CD4-positive, alpha-beta T cell treated with Interleukin-10 for 1 hour (primary cell): ENCODE measurements around the gene SLC7A5.

Experiments used
- DNase-seq: peaks from one replicate; pipeline ENCODE4 v3.0.0-alpha.2; 2020

The SLC7A5 gene

GRCh38 chr16:87845213-87845612, 24.1 kb downstream of the SLC7A5 start:
- DNase-seq = no peak

DNA sequence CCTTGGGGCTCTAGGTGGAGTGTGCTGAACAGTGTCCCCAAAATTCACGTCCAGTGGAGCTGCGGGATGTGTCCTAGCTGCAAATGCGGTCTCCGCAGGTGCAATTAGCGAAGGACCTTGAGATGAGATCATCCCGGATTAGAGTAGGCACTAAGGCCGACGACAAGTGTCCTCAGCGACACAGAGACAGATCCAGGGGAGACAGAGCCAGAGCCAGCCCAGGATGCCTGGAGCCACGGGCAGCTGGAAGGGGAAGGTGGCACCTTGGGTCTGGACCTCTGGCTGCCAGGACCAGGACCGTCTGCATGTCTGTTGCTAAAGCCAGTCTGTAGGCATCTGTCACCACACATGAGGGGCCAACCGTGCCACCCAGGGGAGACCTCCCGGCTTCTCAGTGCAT, 24.5 kb downstream of the SLC7A5 start:
- no peak for DNase-seq

- DNase-seq = no peak
Observed at GRCh38 chr16:87844120-87844733, 25.1 kb downstream of the SLC7A5 start.

DNA sequence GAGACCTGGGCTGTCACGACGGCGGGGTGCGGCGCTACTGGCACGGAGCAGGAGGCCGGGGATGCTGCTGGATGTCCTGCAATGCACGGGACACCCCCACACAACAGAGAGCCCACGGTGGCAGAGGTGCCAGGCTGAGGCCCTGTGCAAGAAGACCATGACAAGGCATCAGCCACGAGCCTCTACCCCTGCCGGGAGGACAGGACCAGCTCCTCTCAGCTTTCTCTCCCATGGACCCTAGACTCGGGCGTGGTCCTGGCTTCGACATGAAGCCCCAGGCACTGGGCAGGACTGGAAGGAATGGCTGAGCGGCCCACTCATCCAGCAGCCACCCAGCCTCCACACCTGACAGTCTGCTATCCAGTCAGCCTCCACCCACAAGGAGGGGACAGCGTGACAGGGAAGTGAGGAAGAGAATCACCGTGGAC, 25.6 kb downstream of the SLC7A5 start:
- DNase-seq = no peak

DNA sequence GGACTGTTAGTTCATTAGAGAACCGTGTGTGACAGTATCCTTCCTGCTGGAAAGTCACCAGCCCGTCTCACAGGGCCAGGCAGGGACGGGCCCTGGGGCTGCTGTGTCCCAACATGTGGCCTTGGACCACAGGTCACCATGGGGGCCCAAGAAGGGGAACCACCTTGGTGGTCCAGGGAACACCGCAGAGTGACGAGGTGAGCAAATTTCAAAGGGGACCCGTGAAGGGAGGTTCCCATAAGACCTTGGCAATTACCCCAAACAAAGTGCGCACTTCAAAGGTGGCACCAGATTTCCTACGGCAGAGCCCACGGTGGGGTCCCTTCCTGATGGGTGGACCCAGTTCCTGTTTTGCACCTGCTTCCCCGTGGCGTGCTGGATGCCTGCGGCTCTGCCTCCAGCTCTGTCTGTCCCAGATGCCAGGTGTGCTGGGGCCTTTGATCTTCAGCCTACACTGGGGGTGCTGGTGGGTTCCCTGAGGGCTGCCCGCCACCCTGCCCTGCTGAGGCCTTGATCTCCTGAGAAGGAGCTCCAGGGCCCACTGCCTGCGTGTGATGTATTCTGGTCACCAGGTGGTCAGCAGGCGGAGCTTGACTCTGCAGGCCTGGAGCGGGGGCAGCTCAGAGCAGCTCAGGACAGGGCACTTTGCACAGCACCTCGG, 27.0 kb downstream of the SLC7A5 start:
- no peak for DNase-seq

DNA sequence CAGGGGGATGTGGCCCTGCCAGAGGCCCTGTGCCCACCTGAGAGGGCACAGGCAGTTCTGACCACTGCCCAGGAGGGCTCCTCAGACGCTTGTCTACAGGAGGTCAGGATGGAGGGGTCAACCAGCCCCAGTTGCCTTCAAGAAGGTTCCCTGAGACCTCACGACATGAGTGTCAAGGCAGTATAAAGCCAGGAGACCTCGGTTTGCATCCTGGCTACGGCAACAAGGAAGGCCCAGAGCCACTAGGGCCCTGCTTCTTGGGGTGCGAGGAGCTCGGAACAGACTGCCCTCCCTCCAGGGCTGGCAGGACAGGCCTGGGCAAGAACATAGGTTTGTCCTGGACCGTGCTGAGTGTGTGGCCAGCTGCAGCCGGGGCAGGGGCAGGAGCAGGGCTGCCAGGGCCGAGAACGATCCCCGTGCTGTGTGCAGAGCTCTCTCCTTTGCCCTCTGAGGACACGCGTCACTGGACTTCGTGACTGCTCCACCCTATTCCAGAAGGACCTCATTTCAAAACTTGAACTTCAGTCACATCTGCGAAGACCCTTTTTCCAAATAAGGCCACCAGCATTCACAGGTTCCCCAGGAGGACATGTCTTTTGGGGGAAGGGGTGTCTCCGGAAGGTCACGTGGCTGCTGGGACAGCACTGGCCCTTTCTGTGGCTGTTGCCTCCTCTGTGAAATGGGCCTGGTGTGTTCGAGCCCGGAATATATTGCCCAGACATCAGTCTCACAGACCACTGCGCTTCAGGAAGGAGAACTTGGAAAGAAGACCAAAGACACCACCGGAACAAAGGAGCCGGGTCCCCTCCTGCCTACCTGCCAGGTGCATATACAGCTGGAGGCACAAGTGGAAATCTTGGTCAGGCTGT, 27.7 kb downstream of the SLC7A5 start:
- DNase-seq = no peak

DNA sequence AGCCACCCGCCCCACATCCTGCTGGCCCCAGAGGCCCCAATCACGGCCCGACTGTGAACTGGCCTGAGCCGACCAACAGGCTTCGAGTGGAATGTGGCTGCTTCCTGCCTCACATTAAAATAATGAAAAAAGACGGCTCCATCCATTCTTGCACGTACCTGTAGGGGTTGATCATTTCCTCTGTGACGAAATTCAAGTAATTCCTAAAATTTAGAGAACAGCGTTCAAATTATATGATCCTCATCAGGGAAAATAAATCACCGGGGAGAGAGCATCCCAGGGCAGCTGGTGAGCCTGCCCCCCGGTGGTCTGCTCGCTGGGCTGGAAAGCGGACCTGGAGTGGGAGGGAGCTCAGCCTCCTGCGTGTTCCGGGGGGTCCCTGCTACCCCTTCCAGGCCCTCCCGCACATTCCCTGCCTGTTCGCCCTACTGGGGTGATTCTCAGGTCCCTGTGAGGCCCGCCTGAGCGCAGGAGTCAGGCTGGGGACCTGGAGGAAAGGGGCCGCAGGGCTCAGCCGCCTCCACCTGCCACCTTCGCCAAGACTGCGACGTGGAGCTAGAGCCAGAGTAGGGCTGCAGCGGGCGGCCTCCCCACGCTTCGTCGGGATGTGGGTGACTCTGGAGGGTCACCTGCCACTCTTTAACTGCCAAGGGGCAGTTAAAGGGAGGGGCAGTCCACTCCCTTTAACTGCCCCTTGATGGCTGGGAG, 28.9 kb downstream of the SLC7A5 start:
- DNase-seq = no peak

- DNase-seq = no peak
Observed at GRCh38 chr16:87839542-87840270, 29.6 kb downstream of the SLC7A5 start.

GRCh38 chr16:87838643-87839541, 30.4 kb downstream of the SLC7A5 start:
- DNase-seq = no peak

DNA sequence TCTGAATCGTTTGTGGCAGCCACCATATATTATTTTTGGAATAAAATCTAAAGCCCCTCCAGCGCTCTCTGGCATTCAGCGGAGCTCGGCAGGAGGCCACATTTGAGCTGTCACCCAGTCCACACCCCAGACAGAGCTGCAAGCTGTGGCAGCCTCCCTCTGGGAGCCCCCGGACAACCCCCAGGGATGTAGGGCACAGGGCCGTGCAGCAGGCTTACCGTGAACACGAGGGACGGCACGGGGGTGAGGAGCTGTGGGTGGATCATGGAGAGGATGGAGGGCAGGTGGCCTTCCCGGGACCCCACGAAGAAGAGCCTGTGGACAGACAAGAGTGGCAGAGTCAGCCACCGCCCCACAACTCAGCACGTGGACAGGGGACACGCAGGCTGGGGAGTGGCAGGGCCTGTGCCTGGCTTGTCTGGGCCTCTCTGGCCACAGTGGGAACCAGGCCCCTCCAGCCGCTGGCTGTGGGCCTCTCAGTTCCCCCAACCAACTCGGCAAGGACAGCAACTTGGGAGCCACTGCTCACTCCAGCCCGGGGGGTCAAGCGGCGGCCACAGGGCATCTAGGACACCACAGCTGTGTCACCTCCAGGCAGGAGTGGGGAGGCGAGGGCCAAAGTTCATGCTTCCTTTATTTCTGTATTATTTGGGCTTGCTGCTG, 31.5 kb downstream of the SLC7A5 start:
- DNase-seq = no peak

- DNase-seq = no peak
Observed at GRCh38 chr16:87836844-87837581, 32.3 kb downstream of the SLC7A5 start.

DNA sequence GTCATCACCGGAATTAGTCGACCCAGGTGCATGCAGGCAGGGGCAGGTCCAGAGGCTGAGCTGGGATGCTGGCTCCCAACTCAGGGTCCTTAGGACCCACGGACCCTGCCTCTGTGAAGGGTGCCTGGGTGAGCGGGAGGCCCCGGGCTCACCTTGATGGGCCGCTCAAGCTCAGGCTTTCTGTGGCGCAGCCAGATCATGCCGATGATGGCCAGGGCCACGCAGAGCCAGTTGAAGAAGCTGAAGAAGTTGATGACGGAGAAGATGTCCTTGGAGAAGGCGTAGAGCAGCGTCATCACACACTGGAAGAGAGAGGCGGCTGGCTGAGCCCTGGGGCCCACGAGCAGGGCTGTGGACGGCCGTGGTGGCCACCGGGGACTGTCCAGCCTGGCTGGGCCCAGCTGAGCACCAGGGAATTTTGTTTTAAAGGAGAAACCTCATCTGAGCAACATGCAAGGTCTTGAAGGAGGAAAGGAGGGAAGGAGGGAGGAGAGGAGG, 32.9 kb downstream of the SLC7A5 start:
- DNase-seq = no peak

- no peak for DNase-seq
Observed at GRCh38 chr16:87835882-87836331, 33.4 kb downstream of the SLC7A5 start.

GRCh38 chr16:87834668-87835473, 34.4 kb downstream of the SLC7A5 start:
- DNase-seq = no peak

- no peak for DNase-seq
Observed at GRCh38 chr16:87834005-87834667, 35.2 kb downstream of the SLC7A5 start.

DNA sequence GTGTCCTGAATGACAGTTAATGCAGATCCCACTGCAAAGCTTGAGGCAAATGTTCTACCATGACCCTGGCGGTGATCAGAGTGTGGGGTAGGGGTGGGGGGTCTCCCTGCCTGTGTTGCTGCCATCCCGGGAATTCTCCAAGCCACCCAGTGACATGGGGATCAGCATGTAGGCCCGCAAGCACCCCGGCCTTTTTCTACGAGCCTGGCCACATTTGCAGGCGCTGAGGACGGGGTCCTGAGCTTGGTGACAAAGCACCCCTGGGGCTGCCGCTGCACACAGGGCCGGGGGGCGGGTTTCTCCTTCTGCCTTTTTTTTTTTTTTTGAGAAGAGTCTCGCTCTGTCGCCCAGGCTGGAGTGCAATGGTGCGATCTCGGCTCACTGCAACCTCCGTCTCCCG, 35.8 kb downstream of the SLC7A5 start:
- DNase-seq = no peak

DNA sequence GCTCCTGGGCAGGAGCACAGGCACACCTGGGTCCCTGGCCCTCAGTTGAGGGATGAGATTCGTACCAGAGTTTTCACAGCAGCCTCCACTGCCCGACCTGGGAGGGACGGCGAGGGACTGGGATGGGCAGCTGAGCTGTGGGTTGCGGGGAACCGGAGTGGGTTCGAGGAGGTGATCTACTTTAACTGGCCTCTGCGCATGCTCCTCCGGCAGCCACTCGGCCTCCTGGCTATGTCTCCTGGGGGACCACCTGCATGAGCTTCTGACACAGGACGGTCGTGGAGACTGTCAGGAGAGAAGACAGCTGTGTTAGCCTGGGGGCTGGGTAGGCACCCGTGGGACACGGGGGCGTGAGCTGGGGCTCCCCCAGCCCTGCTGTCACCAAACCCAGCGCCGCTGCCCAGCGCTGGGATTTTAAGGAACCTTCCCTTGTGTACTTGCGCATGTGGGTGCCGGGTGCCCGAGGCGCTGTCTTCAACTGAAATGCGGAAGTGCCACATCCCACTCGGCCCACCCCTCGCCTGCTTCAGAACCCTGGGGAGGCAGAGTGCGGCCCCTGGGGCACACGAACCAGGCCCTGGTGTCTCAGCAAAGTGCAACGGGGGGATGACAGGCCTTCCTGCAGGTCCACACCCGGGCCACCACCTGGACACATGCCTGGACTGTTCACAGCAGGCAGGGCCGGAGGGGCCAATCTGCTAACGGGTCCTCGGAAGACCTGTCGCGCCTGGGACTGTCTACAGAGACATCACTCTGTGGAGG, 36.4 kb downstream of the SLC7A5 start:
- DNase-seq = no peak

DNA sequence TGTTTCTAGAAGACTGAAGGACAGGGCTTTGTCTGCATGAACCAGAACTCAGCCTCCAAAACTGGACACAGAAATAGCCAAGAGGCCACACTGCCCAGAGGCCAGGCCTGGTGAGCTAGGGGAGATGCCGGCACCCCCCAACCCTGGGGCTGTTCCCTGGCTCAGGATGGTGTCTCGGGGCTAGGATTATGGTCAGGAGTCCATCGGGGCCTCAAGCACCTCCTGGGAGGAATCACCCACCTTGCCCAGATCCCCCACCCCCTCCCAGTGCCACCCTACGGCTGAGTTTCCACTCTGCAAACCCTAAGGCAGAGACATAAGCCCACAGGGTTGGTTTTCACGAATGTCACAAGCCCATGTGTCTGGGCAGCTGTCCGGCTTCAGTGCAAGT, 37.2 kb downstream of the SLC7A5 start:
- DNase-seq = no peak
